Stomach (tissue), 4 donors: Measurements from ENCODE around the gene HASPIN.

ENCODE experiments used
- POLR2A ChIP-seq, 4 donors: fragments of 450-650 bp; IDR thresholded peaks; one replicate each; pipeline ENCODE4 v1.6.1; 2016; ENCODE audit warnings: antibody characterized with exemption in 4 of 4, control low read depth in 2 of 4, mild to moderate bottlenecking in 1 of 4, moderate library complexity in 1 of 4
- TF ChIP-seq, protein P1 (sequence below), 7 experiments: fragments of 450-650 bp in 4 of 7; fragments of 200-600 bp in 3 of 7; sonication (generic) in 3 of 7; IDR thresholded peaks; one replicate each; pipeline ENCODE4 v1.5.1; 2016 to 2019; ENCODE audit warnings: antibody characterized with exemption in 7 of 7, control low read depth in 2 of 7, mild to moderate bottlenecking in 1 of 7

GRCh38 chr17:3771140-3771539 lies 47.4 kb downstream of the HASPIN start:
- TF ChIP-seq, protein P1, sequence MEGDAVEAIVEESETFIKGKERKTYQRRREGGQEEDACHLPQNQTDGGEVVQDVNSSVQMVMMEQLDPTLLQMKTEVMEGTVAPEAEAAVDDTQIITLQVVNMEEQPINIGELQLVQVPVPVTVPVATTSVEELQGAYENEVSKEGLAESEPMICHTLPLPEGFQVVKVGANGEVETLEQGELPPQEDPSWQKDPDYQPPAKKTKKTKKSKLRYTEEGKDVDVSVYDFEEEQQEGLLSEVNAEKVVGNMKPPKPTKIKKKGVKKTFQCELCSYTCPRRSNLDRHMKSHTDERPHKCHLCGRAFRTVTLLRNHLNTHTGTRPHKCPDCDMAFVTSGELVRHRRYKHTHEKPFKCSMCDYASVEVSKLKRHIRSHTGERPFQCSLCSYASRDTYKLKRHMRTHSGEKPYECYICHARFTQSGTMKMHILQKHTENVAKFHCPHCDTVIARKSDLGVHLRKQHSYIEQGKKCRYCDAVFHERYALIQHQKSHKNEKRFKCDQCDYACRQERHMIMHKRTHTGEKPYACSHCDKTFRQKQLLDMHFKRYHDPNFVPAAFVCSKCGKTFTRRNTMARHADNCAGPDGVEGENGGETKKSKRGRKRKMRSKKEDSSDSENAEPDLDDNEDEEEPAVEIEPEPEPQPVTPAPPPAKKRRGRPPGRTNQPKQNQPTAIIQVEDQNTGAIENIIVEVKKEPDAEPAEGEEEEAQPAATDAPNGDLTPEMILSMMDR (IDR thresholded peaks at IDR 0.05) = no peak
- no peak for TF ChIP-seq POLR2A (IDR thresholded peaks at IDR 0.05)
